ELF-1 (cell line): ENCODE data around the gene ZC3H4.

Experiments
- DNase-seq: peaks from one replicate; pipeline ENCODE4 v3.0.0-alpha.2; 2016; ENCODE audit warnings: low read depth, low spot score

ZC3H4 gene

GRCh38 chr19:47112997-47113849, at the start of gene ZC3H4:
ZC3H4 (minus strand) TSS chr19:47113776; CDS start chr19:47112584, 1,192 bp downstream.
- peak; percentile 100 for DNase-seq

- no peak for DNase-seq
These were observed 48.4 kb upstream of the ZC3H4 start for GRCh38 chr19:47161876-47162489.

- no peak for DNase-seq
These were observed 45.4 kb upstream of the ZC3H4 start for GRCh38 chr19:47158879-47159503.

DNA sequence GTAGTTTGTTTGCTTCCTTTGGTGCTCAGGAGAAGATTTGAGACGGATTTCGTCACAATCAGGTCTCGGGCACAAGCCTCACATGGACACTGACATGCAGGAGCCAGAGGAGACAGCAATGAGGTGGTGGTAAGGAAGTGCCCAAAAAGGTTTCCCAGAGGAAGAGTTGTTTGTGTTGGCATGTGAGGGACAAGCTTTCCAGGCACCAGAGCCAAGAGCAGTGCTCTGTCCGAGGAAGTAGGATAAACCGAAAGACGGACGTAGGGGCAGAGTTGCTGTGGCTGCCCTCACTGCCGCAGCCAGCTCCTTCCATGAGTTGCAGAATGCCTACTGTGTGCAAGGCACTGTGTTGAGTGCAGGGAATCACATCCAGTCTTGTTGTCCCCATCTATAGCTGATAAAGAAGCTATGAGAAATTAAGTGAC, 44.8 kb upstream of the ZC3H4 start:
- DNase-seq, result no peak

DNA sequence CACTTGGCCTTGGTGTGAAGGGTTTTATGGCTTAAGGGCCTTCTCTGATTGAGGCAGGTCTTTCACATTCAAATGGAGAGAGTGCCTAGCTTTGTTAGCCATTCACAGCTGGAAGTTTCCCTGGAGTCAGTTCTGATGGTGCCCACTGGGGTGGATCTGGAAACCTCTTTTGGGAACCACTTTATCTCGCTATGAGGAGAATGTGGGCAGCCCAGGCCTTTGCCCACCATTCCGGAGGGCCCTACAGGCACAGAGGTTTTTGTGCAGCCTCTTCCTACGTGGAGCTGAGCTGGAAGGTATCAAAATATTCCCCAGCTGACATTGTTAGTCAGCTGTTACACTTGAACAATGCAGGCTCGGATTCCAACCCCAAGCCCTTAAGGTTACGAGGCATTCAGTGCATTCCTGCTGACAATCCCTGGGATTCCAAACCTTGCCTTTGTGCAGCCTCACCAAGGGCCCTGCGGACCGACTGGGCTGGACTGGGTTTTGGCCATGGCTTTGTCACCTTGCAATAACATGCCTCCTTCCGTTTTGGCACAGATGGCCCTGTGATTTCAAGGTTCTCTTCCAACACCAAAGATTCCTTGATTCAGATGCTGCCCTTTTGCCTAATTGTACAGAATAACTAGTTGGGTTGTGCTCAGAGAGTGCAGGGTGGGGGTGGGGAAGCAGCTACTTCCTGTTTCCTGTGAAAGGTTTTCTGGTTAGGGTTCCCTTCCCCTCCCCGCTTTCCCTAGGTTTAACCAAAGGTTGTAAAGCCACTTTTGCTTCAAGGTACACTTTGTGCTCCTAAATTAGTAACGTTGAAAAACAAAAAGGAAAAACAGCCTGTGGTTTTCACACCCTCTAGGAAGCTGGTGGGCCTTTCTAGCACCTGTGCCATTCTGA, 44.1 kb upstream of the ZC3H4 start:
- DNase-seq, result peak; percentile 92

DNA sequence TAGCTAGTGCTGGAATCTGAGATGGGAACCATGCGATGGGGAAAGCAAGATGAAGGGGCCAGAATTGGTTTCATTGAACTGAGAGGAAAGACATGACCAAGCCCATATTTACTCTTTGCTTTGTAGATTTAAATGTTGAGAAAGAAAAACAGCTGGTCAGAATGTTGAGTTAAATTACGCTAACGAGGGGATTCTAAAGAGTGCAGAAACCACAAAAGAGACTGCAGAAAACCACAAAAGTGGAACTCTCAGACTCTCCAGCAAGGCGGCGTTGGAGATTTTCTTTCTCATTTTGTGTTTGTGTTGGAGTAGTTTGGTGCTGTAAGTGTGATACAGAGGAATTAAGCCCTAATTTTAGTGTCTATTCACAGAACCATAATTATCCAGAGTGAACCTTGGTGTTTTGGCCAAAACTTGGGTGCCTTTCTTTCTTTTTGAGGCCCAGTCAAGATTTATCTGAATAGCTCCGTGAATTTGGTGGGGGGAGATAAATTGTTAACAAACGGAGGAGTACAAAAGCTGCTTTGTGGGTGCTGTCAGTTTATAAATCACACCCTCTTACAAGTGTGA, 43.4 kb upstream of the ZC3H4 start:
- DNase-seq, result no peak

DNA sequence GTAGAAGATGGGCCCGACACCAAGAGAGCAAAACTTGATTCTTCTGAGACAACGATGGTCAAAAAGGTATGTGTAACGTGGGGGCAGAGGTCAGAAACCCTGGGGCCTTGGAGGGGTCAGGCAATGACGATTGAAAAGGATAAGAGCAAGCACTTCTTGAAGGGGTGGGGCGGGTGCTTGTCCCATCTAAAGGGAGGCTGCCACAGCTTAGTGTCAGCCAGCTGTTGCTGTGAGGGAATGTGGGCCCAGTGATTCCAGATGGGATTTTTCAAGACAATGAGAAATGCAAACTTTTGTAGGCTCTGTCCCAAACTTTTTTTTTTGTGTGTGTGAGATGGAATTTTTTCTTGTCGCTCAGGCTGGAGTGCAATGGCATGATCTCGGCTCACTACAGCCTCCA, 41.6 kb upstream of the ZC3H4 start:
- peak; percentile 70 for DNase-seq

DNA sequence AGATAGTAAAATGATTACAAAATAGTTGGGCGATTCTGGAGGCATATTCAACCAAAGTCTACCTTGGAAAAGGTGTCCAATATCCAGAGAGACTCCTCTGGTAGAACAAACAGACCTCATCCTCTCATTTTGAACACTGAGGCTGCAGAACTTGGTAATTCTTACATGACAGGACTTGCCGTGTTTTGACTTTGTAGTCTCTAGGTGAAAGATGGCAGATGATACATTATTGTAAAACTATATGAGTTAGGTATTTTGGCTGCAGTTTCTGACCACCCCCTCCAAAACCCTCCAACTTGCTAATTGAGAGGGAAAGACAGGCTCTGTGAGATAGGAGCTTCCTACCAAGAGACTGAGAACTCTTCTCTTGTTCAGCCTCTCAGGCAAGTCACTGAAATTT, 39.7 kb upstream of the ZC3H4 start:
- DNase-seq, result no peak

- no peak for DNase-seq
These were observed 39.1 kb upstream of the ZC3H4 start for GRCh38 chr19:47152632-47153031.

GRCh38 chr19:47152205-47152604, 38.6 kb upstream of the ZC3H4 start:
- DNase-seq, result no peak

GRCh38 chr19:47151627-47152026, 38.1 kb upstream of the ZC3H4 start:
- no peak for DNase-seq

- DNase-seq, result no peak
These were observed 33.3 kb upstream of the ZC3H4 start for GRCh38 chr19:47146920-47147319.

GRCh38 chr19:47145639-47146486, 32.3 kb upstream of the ZC3H4 start:
- no peak for DNase-seq

DNA sequence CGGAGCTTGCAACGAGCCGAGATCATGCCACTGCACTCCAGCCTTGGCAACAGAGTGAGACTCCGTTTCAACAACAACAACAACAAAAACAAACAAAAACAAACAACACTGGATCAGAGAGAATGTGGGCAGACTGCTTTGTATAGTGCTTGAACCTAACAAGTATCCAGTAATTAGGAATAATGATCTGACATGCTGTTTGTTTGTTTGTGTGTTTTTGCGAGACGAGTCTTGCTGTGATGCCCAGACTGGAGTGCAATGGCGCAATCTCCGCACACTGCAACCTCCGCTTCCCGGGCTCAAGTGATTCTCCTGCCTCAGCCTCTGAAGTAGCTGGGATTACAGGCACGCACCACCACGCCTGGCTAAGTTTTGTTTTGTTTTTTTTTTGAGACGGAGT, 31.1 kb upstream of the ZC3H4 start:
- no peak for DNase-seq

- no peak for DNase-seq
These were observed 29.9 kb upstream of the ZC3H4 start for GRCh38 chr19:47143322-47144073.

- DNase-seq, result no peak
These were observed 29.2 kb upstream of the ZC3H4 start for GRCh38 chr19:47142779-47143178.

DNA sequence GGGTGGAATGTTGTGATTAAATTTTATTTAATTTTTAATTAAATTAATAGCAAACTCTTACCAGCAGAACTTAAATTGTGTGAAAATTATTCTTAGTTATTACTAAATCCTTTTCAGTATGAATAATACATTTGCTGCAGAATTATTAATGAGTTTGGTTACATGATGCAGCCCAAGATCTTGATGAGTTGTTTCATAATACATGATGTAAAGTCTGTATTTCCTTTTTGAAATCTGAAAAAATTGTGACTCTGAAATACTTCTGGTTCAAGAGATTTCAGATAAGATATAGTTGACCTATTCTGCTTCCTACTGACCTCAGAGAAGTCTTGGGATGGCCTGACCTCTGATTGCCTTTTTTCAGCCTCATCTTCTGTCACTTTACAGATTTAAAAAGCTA, 28.1 kb upstream of the ZC3H4 start:
- no peak for DNase-seq

GRCh38 chr19:47141252-47141651, 27.7 kb upstream of the ZC3H4 start:
- peak; percentile 39 for DNase-seq

DNA sequence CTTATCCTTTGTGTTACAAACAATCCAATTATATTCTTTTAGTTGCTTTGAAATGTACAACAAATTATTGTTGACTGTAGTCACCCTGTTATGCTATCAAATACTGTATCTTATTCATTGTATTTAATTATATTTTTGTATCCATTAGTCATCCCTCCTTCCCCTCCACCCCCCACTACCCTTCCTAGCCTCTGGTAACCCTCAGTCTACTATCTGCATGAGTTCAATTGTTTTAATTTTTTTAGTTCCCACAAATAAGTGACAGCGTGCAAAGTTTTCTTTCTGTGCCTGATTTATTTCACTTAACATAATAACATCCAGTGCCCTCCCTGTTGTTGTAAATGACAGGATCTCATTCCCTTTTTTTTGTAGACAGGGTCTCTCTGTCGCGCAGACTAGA, 21.6 kb upstream of the ZC3H4 start:
- no peak for DNase-seq

- no peak for DNase-seq
These were observed 21.0 kb upstream of the ZC3H4 start for GRCh38 chr19:47134545-47134944.
